Activated B cell treated with CpG ODN at 0.5 μM for 24 hours (primary cell): Measurements from ENCODE around the gene KCNIP1. TPM values are rescaled to one million over a fixed set of nuclear protein-coding genes. Genes with fewer than 3 reads are reported as not detected.

Experiments used
- ATAC-seq: fragments of 200-7000 bp; cut with Tn5 transposase; one replicate; pipeline ENCODE4 v1.10.0; 2021; ENCODE audit warnings: low read depth, mild to moderate bottlenecking, moderate library complexity
- CTCF ChIA-PET: fragments of 350-600 bp; sonication (Branson Sonifier 250); formaldehyde crosslinking; loops from one replicate; lab custom pipeline; 2021; ENCODE audit warnings: antibody characterized with exemption; lab: Charles Lee
- POLR2A ChIA-PET: fragments of 350-600 bp; sonication (Branson Sonifier 250); formaldehyde crosslinking; loops from one replicate; lab custom pipeline; 2021; ENCODE audit warnings: antibody characterized with exemption; lab: Charles Lee
- DNase-seq: peaks from one replicate; pipeline ENCODE4 v3.0.0; 2022
- H3K27ac Mint-ChIP-seq: one replicate; pipeline ENCODE4 v1.8.0; 2020; ENCODE audit warnings: mixed read lengths
- H3K27me3 Mint-ChIP-seq: one replicate; pipeline ENCODE4 v1.8.0; 2021; ENCODE audit warnings: mixed read lengths
- H3K36me3 Mint-ChIP-seq: one replicate; pipeline ENCODE4 v1.8.0; 2021; ENCODE audit warnings: low read depth, mixed read lengths
- H3K4me1 Mint-ChIP-seq: one replicate; pipeline ENCODE4 v1.8.0; 2021; ENCODE audit warnings: mixed read lengths
- H3K4me3 Mint-ChIP-seq: one replicate; pipeline ENCODE4 v1.8.0; 2020; ENCODE audit warnings: mild to moderate bottlenecking, mixed read lengths
- H3K9me3 Mint-ChIP-seq: one replicate; pipeline ENCODE4 v1.8.0; 2020; ENCODE audit warnings: mixed read lengths
- CTCF ChIP-seq: fragments of 200-600 bp; IDR thresholded peaks from one replicate; pipeline ENCODE4 v1.8.0; 2022; ENCODE audit warnings: antibody characterized with exemption, mild to moderate bottlenecking
- intact Hi-C: fragments of 100-400 bp; cut with micrococcal nuclease; formaldehyde crosslinking; loops from one replicate; pipeline ENCODE4 v1.15.1; 2024
- total RNA-seq: library from RNA; stranded (reverse); gene quantifications from 2 replicates; pipeline ENCODE4 v1.2.3, GENCODE V29; 2022

KCNIP1 gene
- total RNA-seq, 1 donor from 2014 or later = not detected

GRCh38 chr5:170468633-170469285 lies 35.1 kb upstream of the KCNIP1 start:
- TF ChIP-seq CTCF = no peak

GRCh38 chr5:170469414-170469813 lies 34.4 kb upstream of the KCNIP1 start:
- TF ChIP-seq CTCF = no peak
- ATAC-seq = no peak
- no peak for DNase-seq
- intact Hi-C loops = no loop called here
- Mint-ChIP-seq H3K9me3 (peaks cover under 1% of the 10 kb centered on the region), H3K4me1 (no peaks in the 10 kb centered on the region), H3K27me3 (no peaks in the 10 kb centered on the region), H3K27ac (no peak overlapping the region), H3K4me3 (no peak overlapping the region), H3K36me3 (no peaks in the 10 kb centered on the region)
- POLR2A ChIA-PET = no interaction called here
- CTCF ChIA-PET = no interaction called here

More at GRCh38 chr5:170468633-170469285, 35.1 kb upstream of the KCNIP1 start:
- Mint-ChIP-seq H3K4me3 (no peak overlapping the region), H3K4me1 (no peaks in the 10 kb centered on the region), H3K9me3 (no peaks in the 10 kb centered on the region), H3K27ac (no peak overlapping the region), H3K27me3 (no peaks in the 10 kb centered on the region), H3K36me3 (no peaks in the 10 kb centered on the region)
- ATAC-seq (no peak), DNase-seq (no peak)
- intact Hi-C loops = no loop called here
- ChIA-PET POLR2A (no interaction called here), CTCF (no interaction called here)

- H3K9me3 Mint-ChIP-seq = peaks cover 3% of the 10 kb centered on the region
- H3K27me3 Mint-ChIP-seq = no peaks in the 10 kb centered on the region
- TF ChIP-seq CTCF = no peak
- no peak overlapping the region for H3K27ac Mint-ChIP-seq
- ChIA-PET CTCF (no interaction called here), POLR2A (no interaction called here)
- no peak for DNase-seq
- intact Hi-C loops = no loop called here
- no peak for ATAC-seq
- peaks cover under 1% of the 10 kb centered on the region for H3K4me1 Mint-ChIP-seq
- no peaks in the 10 kb centered on the region for H3K36me3 Mint-ChIP-seq
- H3K4me3 Mint-ChIP-seq = no peak overlapping the region
Observed at GRCh38 chr5:170470275-170470674, 33.5 kb upstream of the KCNIP1 start.

GRCh38 chr5:170470808-170471404 lies 32.9 kb upstream of the KCNIP1 start:
- H3K9me3 Mint-ChIP-seq = peaks cover 3% of the 10 kb centered on the region
- intact Hi-C loops = no loop called here
- peaks cover 4% of the 10 kb centered on the region for H3K4me1 Mint-ChIP-seq
- POLR2A ChIA-PET = no interaction called here
- H3K36me3 Mint-ChIP-seq = no peaks in the 10 kb centered on the region
- H3K27me3 Mint-ChIP-seq = no peaks in the 10 kb centered on the region
- no peak overlapping the region for H3K4me3 Mint-ChIP-seq
- CTCF ChIA-PET = no interaction called here
- DNase-seq (no peak), ATAC-seq (no peak)
- no peak overlapping the region for H3K27ac Mint-ChIP-seq
- TF ChIP-seq CTCF = no peak

GRCh38 chr5:170471551-170472178 lies 32.2 kb upstream of the KCNIP1 start:
- Mint-ChIP-seq H3K27me3 (no peaks in the 10 kb centered on the region), H3K36me3 (no peaks in the 10 kb centered on the region), H3K4me3 (no peak overlapping the region), H3K4me1 (peaks cover 4% of the 10 kb centered on the region), H3K27ac (no peak overlapping the region), H3K9me3 (peaks cover 3% of the 10 kb centered on the region)
- ChIA-PET POLR2A (no interaction called here), CTCF (no interaction called here)
- DNase-seq = no peak
- intact Hi-C loops = no loop called here
- no peak for ATAC-seq
- TF ChIP-seq CTCF = no peak
